HG03175 (cell line): ENCODE measurements around the gene GALNT18.

Experiments used
- ATAC-seq: cut with Tn5 transposase; IDR thresholded peaks from one replicate; pipeline ENCODE4 v1.9.1; 2021; ENCODE audit warnings: mild to moderate bottlenecking, moderate library complexity; ENCODE audit not compliant: unreplicated experiment

The GALNT18 gene

GRCh38 chr11:11626128-11626527, 4.3 kb upstream of the GALNT18 start:
- no peak for ATAC-seq

GRCh38 chr11:11624926-11625325, 3.1 kb upstream of the GALNT18 start:
- no peak for ATAC-seq

- no peak for ATAC-seq
These were observed 2.4 kb upstream of the GALNT18 start for GRCh38 chr11:11624204-11624603.

- no peak for ATAC-seq
These were observed 967 bp upstream of the GALNT18 start for GRCh38 chr11:11622772-11623171.

GRCh38 chr11:11622340-11622706, 518 bp upstream of the GALNT18 start:
- ATAC-seq: no peak

- ATAC-seq: peak; percentile 17
These were observed 758 bp downstream of the GALNT18 start for GRCh38 chr11:11620921-11621572.

- no peak for ATAC-seq
These were observed 1.5 kb downstream of the GALNT18 start for GRCh38 chr11:11620173-11620920.

- no peak for ATAC-seq
These were observed 2.8 kb downstream of the GALNT18 start for GRCh38 chr11:11618973-11619435.

- no peak for ATAC-seq
These were observed 6.7 kb downstream of the GALNT18 start for GRCh38 chr11:11615086-11615485.

GRCh38 chr11:11612439-11612838, 9.4 kb downstream of the GALNT18 start:
- no peak for ATAC-seq

- no peak for ATAC-seq
These were observed 10.4 kb downstream of the GALNT18 start for GRCh38 chr11:11611381-11611780.

- ATAC-seq: no peak
These were observed 13.0 kb downstream of the GALNT18 start for GRCh38 chr11:11608783-11609232.

GRCh38 chr11:11607772-11608171, 14.0 kb downstream of the GALNT18 start:
- no peak for ATAC-seq

- no peak for ATAC-seq
These were observed 15.9 kb downstream of the GALNT18 start for GRCh38 chr11:11605821-11606450.

GRCh38 chr11:11605181-11605580, 16.6 kb downstream of the GALNT18 start:
- ATAC-seq: no peak

- no peak for ATAC-seq
These were observed 17.3 kb downstream of the GALNT18 start for GRCh38 chr11:11604370-11604990.

GRCh38 chr11:11602011-11602410, 19.8 kb downstream of the GALNT18 start:
- no peak for ATAC-seq

GRCh38 chr11:11600288-11600687, 21.5 kb downstream of the GALNT18 start:
- no peak for ATAC-seq

- no peak for ATAC-seq
These were observed 23.6 kb downstream of the GALNT18 start for GRCh38 chr11:11598243-11598642.

- no peak for ATAC-seq
These were observed 27.6 kb downstream of the GALNT18 start for GRCh38 chr11:11594162-11594561.

- ATAC-seq: no peak
These were observed 29.6 kb downstream of the GALNT18 start for GRCh38 chr11:11592146-11592684.
